K562 (cell line): Measurements from ENCODE around the gene GSTA3.

Experiments used
- EZH2 ChIP-seq: IDR thresholded peaks from 2 replicates; pipeline ENCODE4 v1.6.1; 2012; ENCODE audit warnings: low read depth, mild to moderate bottlenecking, inconsistent platforms, low read length, borderline replicate concordance
- RNF2 ChIP-seq: sonication (generic); IDR thresholded peaks from 2 replicates; pipeline ENCODE4 v1.6.1; 2016
- TF ChIP-seq, protein P1 (sequence below): sonication (generic); formaldehyde crosslinking; IDR thresholded peaks from 2 replicates; pipeline ENCODE4 v1.9.0; 2022; ENCODE audit warnings: mild to moderate bottlenecking, missing genetic modification reagents

DNA sequence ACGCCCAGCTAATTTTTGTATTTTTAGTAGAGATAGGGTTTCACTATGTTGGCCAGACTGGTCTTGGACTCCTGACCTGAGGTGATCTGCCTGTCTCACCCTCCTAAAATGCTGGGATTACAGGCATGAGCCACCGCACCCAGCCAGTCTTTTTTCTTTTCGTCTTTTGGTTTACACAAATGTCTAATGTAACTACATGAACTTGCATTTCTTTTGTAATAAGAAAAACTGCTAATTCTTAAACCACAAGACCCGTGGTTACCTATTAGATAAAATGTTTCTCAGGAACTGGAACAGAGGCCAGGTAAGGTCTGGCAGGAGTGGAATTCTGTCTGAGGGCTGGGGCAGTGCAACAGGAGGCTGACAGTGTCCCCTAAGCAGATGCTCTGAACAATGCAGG lies 32.7 kb upstream of the GSTA3 start:
- TF ChIP-seq, protein P1, sequence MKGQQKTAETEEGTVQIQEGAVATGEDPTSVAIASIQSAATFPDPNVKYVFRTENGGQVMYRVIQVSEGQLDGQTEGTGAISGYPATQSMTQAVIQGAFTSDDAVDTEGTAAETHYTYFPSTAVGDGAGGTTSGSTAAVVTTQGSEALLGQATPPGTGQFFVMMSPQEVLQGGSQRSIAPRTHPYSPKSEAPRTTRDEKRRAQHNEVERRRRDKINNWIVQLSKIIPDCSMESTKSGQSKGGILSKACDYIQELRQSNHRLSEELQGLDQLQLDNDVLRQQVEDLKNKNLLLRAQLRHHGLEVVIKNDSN, result no peak
- no peak for TF ChIP-seq RNF2
- TF ChIP-seq EZH2, result no peak
